GM13976 (cell line): ENCODE measurements around the gene CNRIP1.

Experiments
- DNase-seq: peaks from one replicate; pipeline ENCODE4 v3.0.0; 2012; ENCODE audit warnings: low spot score
- in situ Hi-C: fragments of 300-500 bp; cut with MboI; formaldehyde crosslinking; loops from one replicate; pipeline ENCODE4 v1.12.0; 2022; ENCODE audit warnings: low sequenced_read_pairs, mixed read lengths, inconsistent platforms; ENCODE audit not compliant: unreplicated experiment
- TF ChIP-seq, protein P1 (sequence below): IDR thresholded peaks from 2 replicates; pipeline ENCODE4 v1.5.1; 2012; ENCODE audit warnings: borderline replicate concordance, mild to moderate bottlenecking; ENCODE audit not compliant: insufficient read depth; ENCODE audit errors: extremely low read depth, missing control alignments, control extremely low read depth

CNRIP1 gene

DNA sequence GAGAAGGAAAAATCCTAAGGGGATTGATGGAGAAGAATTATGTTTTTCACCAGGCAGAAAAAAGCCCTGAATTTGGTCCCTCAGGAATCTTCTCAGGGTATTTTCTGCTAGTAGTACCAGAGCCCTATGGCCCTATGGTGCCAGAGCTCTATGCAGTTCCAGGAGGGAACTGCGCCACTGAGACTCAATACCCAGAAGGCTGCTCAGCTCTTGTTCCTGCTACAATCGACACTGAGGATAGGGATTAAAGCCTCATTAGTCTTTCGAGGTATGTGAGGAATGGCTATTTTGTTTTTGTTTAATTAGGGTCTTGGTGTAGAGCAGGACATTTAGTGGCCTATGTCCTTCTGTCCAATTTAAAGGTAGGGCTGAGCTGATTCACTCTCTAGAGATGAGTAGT, 45.7 kb downstream of the CNRIP1 start:
- TF ChIP-seq, protein P1, sequence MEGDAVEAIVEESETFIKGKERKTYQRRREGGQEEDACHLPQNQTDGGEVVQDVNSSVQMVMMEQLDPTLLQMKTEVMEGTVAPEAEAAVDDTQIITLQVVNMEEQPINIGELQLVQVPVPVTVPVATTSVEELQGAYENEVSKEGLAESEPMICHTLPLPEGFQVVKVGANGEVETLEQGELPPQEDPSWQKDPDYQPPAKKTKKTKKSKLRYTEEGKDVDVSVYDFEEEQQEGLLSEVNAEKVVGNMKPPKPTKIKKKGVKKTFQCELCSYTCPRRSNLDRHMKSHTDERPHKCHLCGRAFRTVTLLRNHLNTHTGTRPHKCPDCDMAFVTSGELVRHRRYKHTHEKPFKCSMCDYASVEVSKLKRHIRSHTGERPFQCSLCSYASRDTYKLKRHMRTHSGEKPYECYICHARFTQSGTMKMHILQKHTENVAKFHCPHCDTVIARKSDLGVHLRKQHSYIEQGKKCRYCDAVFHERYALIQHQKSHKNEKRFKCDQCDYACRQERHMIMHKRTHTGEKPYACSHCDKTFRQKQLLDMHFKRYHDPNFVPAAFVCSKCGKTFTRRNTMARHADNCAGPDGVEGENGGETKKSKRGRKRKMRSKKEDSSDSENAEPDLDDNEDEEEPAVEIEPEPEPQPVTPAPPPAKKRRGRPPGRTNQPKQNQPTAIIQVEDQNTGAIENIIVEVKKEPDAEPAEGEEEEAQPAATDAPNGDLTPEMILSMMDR: no peak
- in situ Hi-C loops: no loop called here

DNA sequence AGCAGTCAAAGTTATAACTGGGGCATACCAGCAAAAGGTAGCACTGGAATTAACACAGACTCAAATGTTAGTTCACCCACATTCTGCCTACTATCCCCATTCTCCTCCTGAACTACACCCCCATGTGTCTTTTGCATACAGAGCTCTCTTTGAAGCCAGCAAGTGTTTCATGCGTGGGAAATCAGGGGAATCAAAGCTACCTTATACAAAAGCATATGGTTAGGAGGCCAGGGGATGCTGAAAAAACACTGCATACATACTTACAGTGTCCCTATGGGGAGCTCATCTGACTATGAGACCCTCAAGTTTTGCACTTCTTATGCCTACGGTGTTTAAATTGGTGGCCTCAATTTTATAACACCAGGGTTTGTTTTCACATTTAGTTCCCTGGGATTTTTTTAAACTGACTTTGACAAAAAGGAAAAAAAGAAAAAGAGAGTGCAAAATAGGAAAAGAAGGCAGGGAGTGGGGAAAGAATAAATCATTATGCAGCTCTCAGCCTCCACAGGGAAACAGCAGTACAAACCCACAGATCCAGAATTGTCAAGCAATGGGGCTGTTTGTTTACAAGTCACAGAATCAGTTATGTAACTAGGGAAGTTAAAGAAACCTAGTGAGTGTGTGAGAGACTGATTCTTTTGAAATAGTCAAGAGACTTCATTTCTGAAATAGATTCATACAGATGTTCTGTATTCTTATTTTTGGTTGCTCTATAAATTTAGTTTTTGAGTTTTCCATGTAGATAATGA, 47.3 kb downstream of the CNRIP1 start:
- TF ChIP-seq, protein P1: no peak
- DNase-seq: no peak
- in situ Hi-C loops: no loop called here

More for the DNA sequence above, 45.7 kb downstream of the CNRIP1 start:
- DNase-seq: no peak

DNA sequence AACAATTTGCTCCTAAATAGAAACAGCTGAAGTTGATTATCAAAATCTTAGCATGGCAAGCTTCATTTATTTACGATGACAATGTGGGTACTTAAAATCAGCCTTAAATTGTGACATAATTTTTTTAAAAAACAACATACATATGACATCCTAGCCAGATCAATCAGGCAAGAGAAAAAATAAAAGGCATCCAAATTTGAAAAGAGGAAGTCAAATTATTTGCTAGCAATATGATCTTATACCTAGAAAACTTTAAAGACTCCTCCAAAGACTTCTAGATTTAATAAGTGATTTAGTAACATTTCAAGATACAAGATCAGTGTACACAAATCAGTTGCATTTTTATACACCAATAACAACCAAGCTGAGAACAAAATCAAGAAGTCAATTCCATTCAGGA, 53.1 kb downstream of the CNRIP1 start:
- TF ChIP-seq, protein P1: no peak
- no peak for DNase-seq
- in situ Hi-C loops: no loop called here

DNA sequence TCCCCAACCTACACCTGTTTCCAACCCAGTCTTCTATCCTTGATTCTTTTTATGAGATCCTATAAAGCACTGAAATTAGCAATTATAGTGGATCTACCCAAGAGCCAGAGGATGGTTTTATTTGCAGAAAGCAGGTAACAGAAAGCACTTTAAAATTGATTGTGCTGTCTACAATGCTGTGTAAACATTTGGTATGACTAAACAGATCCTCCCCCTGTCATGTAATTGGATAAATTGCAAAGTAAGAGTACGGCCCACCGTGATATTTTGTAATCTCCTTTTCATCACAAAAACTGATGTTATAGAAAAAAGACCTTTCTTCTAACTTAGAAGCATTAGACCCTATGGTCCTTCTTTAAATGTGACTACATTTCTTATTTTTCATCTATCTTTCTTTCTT, 56.1 kb downstream of the CNRIP1 start:
- TF ChIP-seq, protein P1: no peak
- in situ Hi-C loops: no loop called here

DNA sequence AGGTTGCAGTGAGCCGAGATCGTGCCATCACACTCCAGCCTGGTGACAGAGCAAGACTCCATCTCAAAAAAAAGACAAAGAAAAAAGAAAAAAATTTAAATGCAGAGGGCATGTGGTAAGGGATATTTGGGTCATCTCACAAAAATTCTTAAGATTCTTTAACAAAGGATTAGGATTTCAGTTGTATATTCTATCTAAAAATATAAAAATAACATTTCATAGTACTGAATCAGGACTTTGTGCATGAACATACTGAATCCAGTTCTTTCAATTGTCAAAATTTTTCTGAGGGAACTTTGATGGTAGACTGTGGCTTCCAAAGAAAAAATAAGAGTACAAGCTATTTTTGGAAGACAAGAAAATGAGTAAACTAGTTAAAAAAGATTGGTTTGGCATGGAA, 60.9 kb downstream of the CNRIP1 start:
- DNase-seq: no peak
- in situ Hi-C loops: no loop called here
- TF ChIP-seq, protein P1: no peak

More for the DNA sequence above, 56.1 kb downstream of the CNRIP1 start:
- DNase-seq: no peak

DNA sequence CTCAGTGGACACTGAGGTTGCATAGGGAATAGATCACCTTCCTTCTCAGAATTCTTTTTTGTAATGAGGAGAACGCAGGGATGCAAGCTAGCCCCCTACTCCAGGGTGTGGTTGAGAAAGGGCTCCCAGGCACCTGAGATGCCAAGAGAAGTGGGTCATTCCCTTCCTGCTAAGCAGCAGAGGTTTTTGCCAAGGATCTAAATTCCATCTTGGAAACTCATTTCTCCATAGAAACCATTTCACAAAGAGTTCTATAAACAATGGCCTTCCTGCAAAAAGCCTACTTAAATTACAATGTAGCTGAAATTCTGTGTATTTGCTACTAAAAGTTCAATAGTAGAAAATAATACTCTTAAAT, 63.7 kb downstream of the CNRIP1 start:
- in situ Hi-C loops: no loop called here
- TF ChIP-seq, protein P1: no peak
- DNase-seq: no peak
